ENCODE measurements around the gene AAGAB.

- TF ChIP-seq POLR2AphosphoS5 (IDR thresholded peaks at IDR 0.05): no peak
- no peak for TF ChIP-seq POLR2A (IDR thresholded peaks at IDR 0.05)
- TF ChIP-seq, protein P1, sequence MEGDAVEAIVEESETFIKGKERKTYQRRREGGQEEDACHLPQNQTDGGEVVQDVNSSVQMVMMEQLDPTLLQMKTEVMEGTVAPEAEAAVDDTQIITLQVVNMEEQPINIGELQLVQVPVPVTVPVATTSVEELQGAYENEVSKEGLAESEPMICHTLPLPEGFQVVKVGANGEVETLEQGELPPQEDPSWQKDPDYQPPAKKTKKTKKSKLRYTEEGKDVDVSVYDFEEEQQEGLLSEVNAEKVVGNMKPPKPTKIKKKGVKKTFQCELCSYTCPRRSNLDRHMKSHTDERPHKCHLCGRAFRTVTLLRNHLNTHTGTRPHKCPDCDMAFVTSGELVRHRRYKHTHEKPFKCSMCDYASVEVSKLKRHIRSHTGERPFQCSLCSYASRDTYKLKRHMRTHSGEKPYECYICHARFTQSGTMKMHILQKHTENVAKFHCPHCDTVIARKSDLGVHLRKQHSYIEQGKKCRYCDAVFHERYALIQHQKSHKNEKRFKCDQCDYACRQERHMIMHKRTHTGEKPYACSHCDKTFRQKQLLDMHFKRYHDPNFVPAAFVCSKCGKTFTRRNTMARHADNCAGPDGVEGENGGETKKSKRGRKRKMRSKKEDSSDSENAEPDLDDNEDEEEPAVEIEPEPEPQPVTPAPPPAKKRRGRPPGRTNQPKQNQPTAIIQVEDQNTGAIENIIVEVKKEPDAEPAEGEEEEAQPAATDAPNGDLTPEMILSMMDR (IDR thresholded peaks at IDR 0.05): no peak
These were observed 84.1 kb downstream of the AAGAB start for GRCh38 chr15:67170143-67170925.

Measured in stomach (tissue), 4 donors.